SU-DHL-6 (cell line): Measurements from ENCODE around the gene POGLUT2.

Experiments
- EZH2phosphoT487 ChIP-seq: fragments of 200-600 bp; sonication (generic), shearing (Covaris generic); conservative IDR thresholded peaks from 2 replicates; pipeline ENCODE4 v1.6.1; 2018; ENCODE audit warnings: mild to moderate bottlenecking, antibody characterized with exemption, low read length, moderate library complexity, mixed read lengths
- TF ChIP-seq, protein P1 (sequence below): fragments of 200-600 bp; sonication (generic); IDR thresholded peaks from one replicate; pipeline ENCODE4 v1.5.1; 2017; ENCODE audit warnings: antibody characterized with exemption, mild to moderate bottlenecking, low read length, moderate library complexity; ENCODE audit not compliant: insufficient read depth, poor library complexity, severe bottlenecking

DNA sequence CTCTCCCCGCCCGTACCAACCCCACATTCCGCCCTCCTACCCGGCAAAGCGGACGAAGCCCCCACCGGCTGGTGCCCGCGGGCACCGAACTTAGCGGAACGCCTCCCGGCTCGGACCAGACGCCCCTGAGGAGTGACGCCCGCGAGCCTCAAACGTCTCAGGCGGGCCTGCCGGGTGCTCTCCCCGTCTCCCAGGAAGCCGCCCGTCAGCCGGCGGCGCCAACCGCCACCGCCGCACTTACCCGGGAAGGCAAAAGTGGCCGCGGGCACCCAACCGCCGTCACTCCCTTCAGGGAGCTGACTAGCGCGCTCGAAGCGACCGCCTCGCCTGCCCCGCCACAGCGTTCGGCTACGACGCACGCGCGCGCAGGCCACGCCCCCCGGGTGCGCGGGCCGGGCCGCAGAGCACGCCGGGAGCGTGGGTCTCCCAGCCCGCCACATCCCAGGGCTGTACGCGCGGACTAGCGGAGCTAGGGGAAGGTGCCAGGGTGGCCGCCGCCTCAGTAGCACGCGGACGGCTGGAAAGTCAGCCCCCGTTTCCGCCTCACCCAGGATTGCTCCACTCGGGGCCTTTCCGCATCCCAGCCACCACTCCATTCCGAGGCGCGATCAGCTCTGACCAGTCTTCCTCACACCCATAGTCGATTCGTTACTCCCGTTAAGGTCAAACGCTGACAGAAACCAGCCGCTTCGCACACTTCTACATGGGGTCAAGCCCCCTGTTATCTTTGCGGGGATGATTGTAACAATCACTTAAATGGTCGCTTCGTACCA is 25.1 kb downstream of the POGLUT2 start, which contains the start of gene TEX30:
- TF ChIP-seq, protein P1, sequence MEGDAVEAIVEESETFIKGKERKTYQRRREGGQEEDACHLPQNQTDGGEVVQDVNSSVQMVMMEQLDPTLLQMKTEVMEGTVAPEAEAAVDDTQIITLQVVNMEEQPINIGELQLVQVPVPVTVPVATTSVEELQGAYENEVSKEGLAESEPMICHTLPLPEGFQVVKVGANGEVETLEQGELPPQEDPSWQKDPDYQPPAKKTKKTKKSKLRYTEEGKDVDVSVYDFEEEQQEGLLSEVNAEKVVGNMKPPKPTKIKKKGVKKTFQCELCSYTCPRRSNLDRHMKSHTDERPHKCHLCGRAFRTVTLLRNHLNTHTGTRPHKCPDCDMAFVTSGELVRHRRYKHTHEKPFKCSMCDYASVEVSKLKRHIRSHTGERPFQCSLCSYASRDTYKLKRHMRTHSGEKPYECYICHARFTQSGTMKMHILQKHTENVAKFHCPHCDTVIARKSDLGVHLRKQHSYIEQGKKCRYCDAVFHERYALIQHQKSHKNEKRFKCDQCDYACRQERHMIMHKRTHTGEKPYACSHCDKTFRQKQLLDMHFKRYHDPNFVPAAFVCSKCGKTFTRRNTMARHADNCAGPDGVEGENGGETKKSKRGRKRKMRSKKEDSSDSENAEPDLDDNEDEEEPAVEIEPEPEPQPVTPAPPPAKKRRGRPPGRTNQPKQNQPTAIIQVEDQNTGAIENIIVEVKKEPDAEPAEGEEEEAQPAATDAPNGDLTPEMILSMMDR: no peak
- no peak for TF ChIP-seq EZH2phosphoT487
